Fibroblast of skin of right quadriceps (primary cell): Measurements from ENCODE around the gene MITF.

Source experiments
- DNase-seq: peaks from one replicate; pipeline ENCODE4 v3.0.0-alpha.2; 2013

MITF gene

DNA sequence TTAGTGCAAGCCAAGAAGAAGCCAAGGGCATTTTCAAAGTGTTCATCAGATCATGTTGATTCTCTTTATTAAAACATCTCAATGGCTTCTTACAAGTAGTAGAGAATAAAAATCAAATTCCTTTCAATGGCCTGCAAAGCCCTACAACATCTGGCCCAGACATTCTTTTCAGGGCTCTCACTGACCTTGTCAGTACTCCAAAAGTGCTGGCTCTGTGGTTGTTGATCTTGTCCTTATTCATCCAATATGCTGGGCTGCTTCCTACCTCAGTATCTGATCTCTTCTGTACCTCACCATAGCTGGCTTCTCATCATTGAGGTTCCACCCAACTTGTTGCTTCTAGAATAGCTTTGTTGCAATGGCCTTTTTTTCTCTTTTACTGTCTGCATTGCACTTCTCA is 186.2 kb downstream of the MITF start:
- no peak for DNase-seq

DNA sequence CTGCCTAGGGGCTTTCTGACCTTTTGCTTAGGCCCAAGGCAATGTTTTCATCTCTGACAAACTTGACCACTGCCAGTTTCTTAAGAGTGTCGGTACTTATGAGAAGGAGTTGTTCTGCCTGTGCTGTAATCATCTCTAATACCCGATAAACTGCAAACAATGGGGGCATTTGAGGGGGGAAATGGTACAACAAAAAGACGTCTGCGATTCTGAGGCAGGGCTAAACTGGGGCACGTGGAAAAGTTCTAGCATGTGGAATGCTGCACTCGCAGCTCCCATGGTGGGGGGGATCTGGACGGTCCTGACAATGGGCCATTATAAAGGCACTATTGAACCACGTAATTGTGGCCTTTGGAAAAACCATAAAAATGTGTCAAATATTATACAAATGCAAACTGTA is 187.1 kb downstream of the MITF start:
- no peak for DNase-seq

DNA sequence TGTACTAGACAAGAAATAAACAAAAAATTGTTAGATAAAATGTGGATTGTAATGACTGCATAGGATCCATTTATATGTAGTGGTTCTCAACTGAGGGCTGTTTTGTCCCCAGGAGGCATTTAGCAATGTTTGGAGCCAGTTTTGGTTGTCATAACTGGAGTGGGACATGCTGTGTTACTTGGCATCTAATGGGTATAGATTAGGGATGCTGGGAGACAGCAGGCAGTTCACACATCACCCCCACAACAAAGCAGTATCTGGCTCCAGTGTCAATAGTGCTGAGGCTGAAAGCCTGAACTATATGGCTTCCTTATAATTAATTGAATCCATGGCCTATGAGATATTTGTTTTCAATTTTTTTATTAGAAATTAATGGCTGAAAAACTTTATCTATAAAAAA is 188.3 kb downstream of the MITF start:
- no peak for DNase-seq

- no peak for DNase-seq
These were observed 189.8 kb downstream of the MITF start for GRCh38 chr3:69929019-69929418.

GRCh38 chr3:69930564-69930963 is 191.3 kb downstream of the MITF start:
- DNase-seq = no peak

GRCh38 chr3:69932087-69932486 is 192.8 kb downstream of the MITF start:
- DNase-seq = no peak

DNA sequence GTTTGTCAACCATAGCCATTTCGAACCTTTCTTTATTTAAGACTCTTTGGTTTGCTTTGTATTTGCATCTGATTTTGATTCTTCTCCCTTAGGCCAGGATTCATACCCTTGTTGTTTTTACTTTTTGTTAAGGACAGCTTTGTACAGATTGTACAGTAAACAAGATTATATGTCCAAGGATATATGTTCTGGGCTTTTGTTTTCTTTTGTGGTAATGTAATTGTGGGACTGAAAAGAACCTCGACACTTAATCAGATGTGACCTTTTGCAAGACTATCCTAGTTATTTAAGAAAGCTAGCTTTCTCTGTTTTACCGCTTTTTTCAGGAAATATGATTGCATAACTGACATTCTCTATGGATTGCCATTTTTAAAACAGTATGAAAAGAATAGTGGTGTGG is 193.2 kb downstream of the MITF start:
- no peak for DNase-seq

GRCh38 chr3:69934398-69934797 is 195.1 kb downstream of the MITF start:
- no peak for DNase-seq

GRCh38 chr3:69936266-69936665 is 197.0 kb downstream of the MITF start:
- DNase-seq = no peak

GRCh38 chr3:69938061-69938460 is 198.8 kb downstream of the MITF start:
- no peak for DNase-seq

DNA sequence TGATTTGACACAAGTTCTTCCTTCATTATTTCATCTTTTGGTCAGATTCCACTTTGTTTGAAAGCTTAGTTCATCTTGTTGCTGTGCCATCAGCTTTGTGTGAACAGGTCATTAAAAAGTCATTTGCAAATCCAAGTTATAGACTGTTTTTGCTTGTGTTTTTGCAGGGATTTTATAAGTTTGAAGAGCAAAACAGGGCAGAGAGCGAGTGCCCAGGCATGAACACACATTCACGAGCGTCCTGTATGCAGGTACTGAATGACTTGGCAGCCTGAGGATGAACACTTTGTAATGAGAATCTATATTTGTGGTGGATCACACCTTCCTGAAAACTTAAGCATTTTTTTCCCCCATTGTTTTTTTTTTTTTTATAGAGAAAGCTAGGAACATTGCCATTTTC is 199.7 kb downstream of the MITF start:
- DNase-seq = no peak

DNA sequence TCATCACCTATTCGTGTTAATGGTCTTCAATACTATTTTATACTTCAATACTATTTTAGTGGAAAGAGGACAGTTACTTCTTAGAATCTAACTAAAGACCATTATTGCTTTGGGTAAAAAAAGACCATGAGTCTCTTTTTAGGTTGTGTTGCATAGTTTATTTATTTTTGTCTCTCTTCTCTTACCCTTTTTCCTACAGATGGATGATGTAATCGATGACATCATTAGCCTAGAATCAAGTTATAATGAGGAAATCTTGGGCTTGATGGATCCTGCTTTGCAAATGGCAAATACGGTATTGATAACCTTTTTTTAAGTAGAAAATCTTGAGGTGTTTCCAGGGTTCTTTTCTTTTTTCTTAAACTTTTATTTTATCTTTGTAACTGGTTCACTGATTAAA is 201.8 kb downstream of the MITF start:
- peak; percentile 2 for DNase-seq

- DNase-seq = no peak
These were observed 202.3 kb downstream of the MITF start for GRCh38 chr3:69941439-69942176.

DNA sequence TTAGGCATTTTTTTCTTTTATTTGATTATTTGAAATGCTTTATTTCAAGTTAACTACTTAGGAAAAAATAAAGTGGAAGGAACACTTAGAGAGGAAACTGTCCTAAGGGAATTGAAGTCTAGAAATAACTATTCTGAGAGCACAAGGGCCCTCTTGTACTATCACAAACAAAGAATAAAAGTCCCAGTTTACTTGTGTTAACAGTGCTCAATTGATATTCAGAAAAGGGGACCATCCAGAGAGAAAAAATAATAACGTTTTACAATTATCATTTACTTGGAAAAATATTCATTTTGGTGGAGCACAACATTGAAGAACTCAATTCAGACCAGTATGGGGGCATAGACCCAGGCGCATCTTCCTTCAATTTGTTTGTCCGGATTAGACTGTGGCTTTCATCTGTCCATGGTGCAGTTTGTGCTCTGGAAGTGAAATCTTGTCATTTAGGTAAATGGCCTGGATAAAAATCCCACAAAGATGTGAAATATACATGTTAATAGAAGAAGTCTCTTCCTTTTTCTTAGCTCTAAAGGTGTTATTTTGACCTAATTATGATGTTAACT is 205.7 kb downstream of the MITF start:
- no peak for DNase-seq

GRCh38 chr3:69948246-69948862 is 209.1 kb downstream of the MITF start:
- DNase-seq = peak; percentile 50

- no peak for DNase-seq
These were observed 212.4 kb downstream of the MITF start for GRCh38 chr3:69951616-69952015.

DNA sequence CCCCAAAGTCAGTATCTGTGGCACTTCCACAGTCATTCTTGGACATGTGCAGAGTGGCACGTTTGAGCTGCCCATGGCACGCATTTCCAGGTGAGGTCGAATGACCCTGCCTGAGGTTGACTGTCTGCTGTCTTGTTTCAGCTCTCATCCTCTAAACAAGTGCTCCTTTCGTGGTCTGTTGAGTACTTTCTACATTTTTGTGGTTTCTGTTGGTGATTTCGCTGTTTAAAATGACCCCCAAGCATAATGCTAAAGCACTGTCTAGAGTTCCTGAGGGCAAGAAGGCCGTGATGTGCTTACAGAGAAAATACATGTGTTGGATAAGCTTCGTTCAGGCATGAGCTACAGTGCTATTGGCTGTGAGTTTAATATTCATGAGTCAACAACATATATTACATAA is 220.3 kb downstream of the MITF start:
- no peak for DNase-seq

GRCh38 chr3:69961706-69962439 is 222.6 kb downstream of the MITF start:
- DNase-seq = no peak

GRCh38 chr3:69963643-69964042 is 224.4 kb downstream of the MITF start:
- no peak for DNase-seq

DNA sequence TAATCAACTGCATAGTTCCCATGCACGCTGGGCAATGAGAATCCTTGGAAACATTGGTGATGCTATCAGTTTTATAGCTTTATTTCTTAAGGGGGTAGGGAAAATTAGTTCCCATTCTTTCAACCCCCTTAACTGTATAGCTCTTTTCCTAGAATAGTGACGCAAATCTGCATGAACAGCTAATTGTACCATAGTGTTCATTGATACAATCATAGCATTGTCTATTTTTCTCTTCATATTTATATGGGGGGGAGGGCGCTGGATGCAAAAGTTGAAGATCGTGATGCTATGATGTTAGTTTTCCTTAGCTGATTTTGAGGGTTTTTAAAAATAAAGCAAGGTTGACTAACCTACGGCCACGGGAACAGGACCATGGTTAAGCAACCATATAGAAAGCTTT is 227.9 kb downstream of the MITF start:
- DNase-seq = no peak

DNA sequence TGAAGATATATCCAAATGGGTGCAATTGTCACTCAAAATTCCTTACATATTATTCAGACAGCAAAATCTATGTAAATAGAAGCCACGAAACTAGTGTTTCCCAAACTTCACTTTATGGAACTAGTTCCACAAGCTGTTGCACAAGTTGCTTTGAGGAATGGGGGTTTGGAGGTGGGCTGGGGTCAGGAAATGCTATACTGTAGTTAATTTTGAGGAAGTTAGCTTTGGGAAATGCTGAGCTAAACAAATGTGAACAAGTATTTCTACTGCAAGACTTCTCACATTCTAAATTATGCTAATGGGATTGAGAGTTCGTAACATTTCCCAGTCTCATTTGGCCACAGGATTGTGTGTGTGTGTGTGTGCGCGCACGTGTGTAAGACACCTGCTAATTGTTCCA is 231.6 kb downstream of the MITF start:
- DNase-seq = no peak

- no peak for DNase-seq
These were observed 233.4 kb downstream of the MITF start for GRCh38 chr3:69972672-69973071.

DNA sequence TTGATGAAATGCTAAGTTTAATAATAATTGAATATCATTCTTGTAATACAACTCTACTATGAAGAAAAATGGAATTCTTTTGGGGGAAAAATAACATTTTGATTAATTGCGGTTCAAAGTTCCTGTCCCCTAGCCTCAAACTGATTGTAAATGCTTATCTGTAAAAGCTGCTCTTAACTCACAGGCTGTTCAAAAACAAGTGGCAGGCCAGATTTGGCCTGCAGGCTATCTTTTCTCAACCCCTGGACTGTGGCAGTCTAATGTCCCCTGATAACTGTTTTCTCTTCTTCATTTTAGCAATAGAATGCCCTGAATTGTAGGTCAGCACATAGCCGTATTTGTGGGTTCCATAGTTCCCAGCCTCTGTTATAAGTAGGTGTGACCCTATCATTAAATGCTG is 236.8 kb downstream of the MITF start:
- DNase-seq = no peak
